HS-5 (cell line): Measurements from ENCODE around the gene TSPAN17.
A peak's percentile ranks its signal among the peaks of the same experiment; 100 is the strongest.

Experiments used
- DNase-seq: peaks from one replicate; pipeline ENCODE4 v3.0.0-alpha.2; 2012; ENCODE audit warnings: low read depth

Gene TSPAN17

GRCh38 chr5:176660530-176660859 is 13.2 kb downstream of the TSPAN17 start:
- DNase-seq, result no peak

GRCh38 chr5:176660860-176661641 is 13.8 kb downstream of the TSPAN17 start:
- DNase-seq, result peak; percentile 35

- DNase-seq, result no peak
Observed at GRCh38 chr5:176661676-176662075, 14.4 kb downstream of the TSPAN17 start.

- no peak for DNase-seq
Observed at GRCh38 chr5:176662371-176663333, 15.4 kb downstream of the TSPAN17 start.

GRCh38 chr5:176663566-176663965 is 16.3 kb downstream of the TSPAN17 start:
- DNase-seq, result no peak

- DNase-seq, result no peak
Observed at GRCh38 chr5:176664479-176664878, 17.2 kb downstream of the TSPAN17 start.

- DNase-seq, result no peak
Observed at GRCh38 chr5:176664886-176665285, 17.6 kb downstream of the TSPAN17 start.

- no peak for DNase-seq
Observed at GRCh38 chr5:176665517-176665916, 18.2 kb downstream of the TSPAN17 start.

- no peak for DNase-seq
Observed at GRCh38 chr5:176667637-176668036, 20.4 kb downstream of the TSPAN17 start.

- DNase-seq, result no peak
Observed at GRCh38 chr5:176670449-176670848, 23.2 kb downstream of the TSPAN17 start.

- no peak for DNase-seq
Observed at GRCh38 chr5:176671399-176671798, 24.1 kb downstream of the TSPAN17 start.

- no peak for DNase-seq
Observed at GRCh38 chr5:176671890-176672747, 24.8 kb downstream of the TSPAN17 start.

GRCh38 chr5:176673651-176674583 is 26.6 kb downstream of the TSPAN17 start:
- DNase-seq, result no peak

GRCh38 chr5:176674799-176675198 is 27.5 kb downstream of the TSPAN17 start:
- DNase-seq, result no peak

GRCh38 chr5:176675676-176676360 is 28.5 kb downstream of the TSPAN17 start:
- no peak for DNase-seq

GRCh38 chr5:176676361-176676824 is 29.1 kb downstream of the TSPAN17 start:
- DNase-seq, result peak; percentile 61

GRCh38 chr5:176677209-176677939 is 30.1 kb downstream of the TSPAN17 start:
- no peak for DNase-seq

- DNase-seq, result no peak
Observed at GRCh38 chr5:176678584-176678983, 31.3 kb downstream of the TSPAN17 start.

- DNase-seq, result no peak
Observed at GRCh38 chr5:176679365-176680225, 32.3 kb downstream of the TSPAN17 start.
